ENCODE measurements around the gene TMEM109.

Gene TMEM109

GRCh38 chr11:60926500-60926899, 12.5 kb downstream of the TMEM109 start:
- DNase-seq, result no peak

- no peak for DNase-seq
Observed at GRCh38 chr11:60927061-60927592, 13.2 kb downstream of the TMEM109 start.

GRCh38 chr11:60927600-60927999, 13.6 kb downstream of the TMEM109 start:
- no peak for DNase-seq

GRCh38 chr11:60928563-60929001, 14.6 kb downstream of the TMEM109 start:
- DNase-seq, result no peak

- no peak for DNase-seq
Observed at GRCh38 chr11:60929764-60930163, 15.8 kb downstream of the TMEM109 start.

GRCh38 chr11:60930394-60930793, 16.4 kb downstream of the TMEM109 start:
- DNase-seq, result no peak

- DNase-seq, result no peak
Observed at GRCh38 chr11:60931917-60932316, 18.0 kb downstream of the TMEM109 start.

GRCh38 chr11:60932605-60933356, 18.8 kb downstream of the TMEM109 start:
- DNase-seq, result no peak

- DNase-seq, result no peak
Observed at GRCh38 chr11:60933416-60934123, 19.6 kb downstream of the TMEM109 start.

- DNase-seq, result no peak
Observed at GRCh38 chr11:60934124-60934789, 20.3 kb downstream of the TMEM109 start.

GRCh38 chr11:60934790-60935605, 21.0 kb downstream of the TMEM109 start:
- DNase-seq, result no peak

- no peak for DNase-seq
Observed at GRCh38 chr11:60935676-60936442, 21.9 kb downstream of the TMEM109 start.

- DNase-seq, result no peak
Observed at GRCh38 chr11:60936467-60937143, 22.6 kb downstream of the TMEM109 start.

GRCh38 chr11:60937144-60937527, 23.2 kb downstream of the TMEM109 start:
- no peak for DNase-seq

GRCh38 chr11:60937811-60938210, 23.9 kb downstream of the TMEM109 start:
- no peak for DNase-seq

GRCh38 chr11:60938500-60938899, 24.5 kb downstream of the TMEM109 start:
- DNase-seq, result no peak

- no peak for DNase-seq
Observed at GRCh38 chr11:60939301-60939700, 25.3 kb downstream of the TMEM109 start.

GRCh38 chr11:60939855-60940254, 25.9 kb downstream of the TMEM109 start:
- no peak for DNase-seq

- DNase-seq, result no peak
Observed at GRCh38 chr11:60941371-60942119, 27.6 kb downstream of the TMEM109 start.

- DNase-seq, result no peak
Observed at GRCh38 chr11:60942219-60942618, 28.3 kb downstream of the TMEM109 start.
